Fibroblast of pulmonary artery (primary cell): ENCODE data around the gene POLR1H.

Source experiments
- DNase-seq: peaks from one replicate; pipeline ENCODE4 v3.0.0-alpha.2; 2010; ENCODE audit warnings: low read depth
- H3K4me3 ChIP-seq: replicated peaks from 2 replicates; pipeline ENCODE4 v1.5.1; 2011; ENCODE audit warnings: low read depth, mild to moderate bottlenecking, control low read depth, low read length, moderate library complexity
- TF ChIP-seq, protein P1 (sequence below): IDR thresholded peaks from 2 replicates; pipeline ENCODE4 v1.5.1; 2011; ENCODE audit warnings: mild to moderate bottlenecking, control low read depth, low read length, inconsistent platforms; ENCODE audit errors: missing control alignments

Gene POLR1H

GRCh38 chr6:30075790-30076732 is 15.0 kb downstream of the POLR1H start:
- H3K4me3 ChIP-seq: no peak overlapping the region
- TF ChIP-seq, protein P1, sequence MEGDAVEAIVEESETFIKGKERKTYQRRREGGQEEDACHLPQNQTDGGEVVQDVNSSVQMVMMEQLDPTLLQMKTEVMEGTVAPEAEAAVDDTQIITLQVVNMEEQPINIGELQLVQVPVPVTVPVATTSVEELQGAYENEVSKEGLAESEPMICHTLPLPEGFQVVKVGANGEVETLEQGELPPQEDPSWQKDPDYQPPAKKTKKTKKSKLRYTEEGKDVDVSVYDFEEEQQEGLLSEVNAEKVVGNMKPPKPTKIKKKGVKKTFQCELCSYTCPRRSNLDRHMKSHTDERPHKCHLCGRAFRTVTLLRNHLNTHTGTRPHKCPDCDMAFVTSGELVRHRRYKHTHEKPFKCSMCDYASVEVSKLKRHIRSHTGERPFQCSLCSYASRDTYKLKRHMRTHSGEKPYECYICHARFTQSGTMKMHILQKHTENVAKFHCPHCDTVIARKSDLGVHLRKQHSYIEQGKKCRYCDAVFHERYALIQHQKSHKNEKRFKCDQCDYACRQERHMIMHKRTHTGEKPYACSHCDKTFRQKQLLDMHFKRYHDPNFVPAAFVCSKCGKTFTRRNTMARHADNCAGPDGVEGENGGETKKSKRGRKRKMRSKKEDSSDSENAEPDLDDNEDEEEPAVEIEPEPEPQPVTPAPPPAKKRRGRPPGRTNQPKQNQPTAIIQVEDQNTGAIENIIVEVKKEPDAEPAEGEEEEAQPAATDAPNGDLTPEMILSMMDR: peak; percentile 29
- no peak for DNase-seq

DNA sequence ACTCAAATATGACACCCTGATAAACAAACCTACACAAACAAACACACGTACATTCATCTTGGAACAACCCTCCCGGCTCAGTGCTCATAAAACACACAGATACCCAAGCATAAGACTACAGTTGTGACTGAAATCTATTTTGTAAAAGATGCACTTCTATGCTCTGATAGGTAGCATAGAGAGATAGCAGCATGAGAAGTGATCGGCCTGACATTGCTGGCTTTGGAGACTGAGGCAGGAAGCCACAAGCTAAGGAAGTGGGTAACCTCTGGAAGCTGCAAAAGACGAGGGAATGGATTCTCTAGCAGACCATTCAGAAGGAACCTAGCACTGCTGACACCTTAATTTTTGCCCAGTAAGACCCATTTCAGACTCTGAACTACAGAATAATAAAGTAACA is 16.2 kb downstream of the POLR1H start:
- H3K4me3 ChIP-seq: no peak overlapping the region
- TF ChIP-seq, protein P1: no peak
- no peak for DNase-seq

- H3K4me3 ChIP-seq: no peak overlapping the region
- TF ChIP-seq, protein P1: no peak
- DNase-seq: no peak
Measured at GRCh38 chr6:30087876-30088275, 26.8 kb downstream of the POLR1H start.

DNA sequence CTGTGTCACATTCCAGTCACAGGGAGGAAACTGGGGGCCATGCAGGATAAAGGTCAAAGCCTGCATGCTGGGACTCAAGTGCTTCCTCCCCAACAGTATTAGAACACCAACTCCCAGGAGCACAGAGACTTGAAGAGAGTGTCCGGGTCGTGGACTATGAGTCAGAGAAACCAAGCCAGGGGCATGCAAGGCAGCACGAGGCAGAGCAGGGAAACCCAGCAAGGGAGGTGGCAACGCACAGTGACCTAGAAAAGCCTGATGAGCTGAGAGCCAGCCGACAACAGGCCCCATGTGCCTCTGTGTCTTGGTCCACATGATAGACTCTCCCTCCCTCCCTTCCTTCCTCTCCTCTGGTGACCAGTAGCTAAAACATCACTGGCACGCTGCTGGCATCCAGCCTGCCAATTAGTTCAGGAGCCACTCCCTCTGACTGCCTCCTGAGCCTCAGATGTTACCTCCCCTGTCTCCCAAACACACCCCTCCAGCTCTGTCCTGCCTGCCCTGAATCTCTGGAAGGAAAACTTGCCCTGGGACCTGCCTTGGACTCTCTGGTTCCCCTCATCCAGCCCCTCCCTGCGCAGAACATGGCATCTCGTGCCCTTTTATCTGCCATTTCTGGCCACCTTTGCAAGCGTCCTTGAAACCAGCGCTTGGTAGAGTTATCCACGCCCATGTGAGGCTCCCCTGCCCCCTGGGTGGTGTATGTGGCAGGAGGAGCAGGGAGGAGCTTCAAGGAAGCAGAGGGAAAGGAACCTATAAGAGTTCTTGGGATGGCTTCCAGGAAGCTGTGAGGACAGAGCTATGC is 30.7 kb downstream of the POLR1H start:
- peak; percentile 52 for DNase-seq
- no peak overlapping the region for H3K4me3 ChIP-seq
- TF ChIP-seq, protein P1: no peak

- no peak for DNase-seq
- TF ChIP-seq, protein P1: no peak
- H3K4me3 ChIP-seq: no peak overlapping the region
Measured at GRCh38 chr6:30092852-30093543, 31.9 kb downstream of the POLR1H start.

- no peak overlapping the region for H3K4me3 ChIP-seq
- TF ChIP-seq, protein P1: no peak
- no peak for DNase-seq
Measured at GRCh38 chr6:30093951-30094661, 33.0 kb downstream of the POLR1H start.
